ENCODE measurements around the gene BCL7B.
"Not testable (repeated sequence)": the region's sequence is repeated elsewhere in the genome, so short reads cannot be mapped to it uniquely, and the experiment has no call there.

The BCL7B gene

GRCh38 chr7:73557397-73558257 is at the start of gene BCL7B:
BCL7B (minus strand) TSS chr7:73557690; CDS start chr7:73557578, 112 bp downstream.
- DNase-seq (ENCODE audit: low spot score), result peak; percentile 97

GRCh38 chr7:73605601-73606220 is 48.2 kb upstream of the BCL7B start:
- no peak for DNase-seq (ENCODE audit: low spot score)

- DNase-seq (ENCODE audit: low spot score), result no peak
Measured at GRCh38 chr7:73602721-73603651, 45.5 kb upstream of the BCL7B start.

- DNase-seq (ENCODE audit: low spot score), result no peak
Measured at GRCh38 chr7:73599916-73600315, 42.4 kb upstream of the BCL7B start.

- no peak for DNase-seq (ENCODE audit: low spot score)
Measured at GRCh38 chr7:73599151-73599882, 41.8 kb upstream of the BCL7B start.

GRCh38 chr7:73597978-73598782 is 40.7 kb upstream of the BCL7B start:
- no peak for DNase-seq (ENCODE audit: low spot score)

- DNase-seq (ENCODE audit: low spot score), result no peak
Measured at GRCh38 chr7:73596191-73597065, 38.9 kb upstream of the BCL7B start.

- DNase-seq (ENCODE audit: low spot score), result no peak
Measured at GRCh38 chr7:73595358-73595757, 37.9 kb upstream of the BCL7B start.

GRCh38 chr7:73593207-73594045 is 35.9 kb upstream of the BCL7B start:
- no peak for DNase-seq (ENCODE audit: low spot score)

- no peak for DNase-seq (ENCODE audit: low spot score)
Measured at GRCh38 chr7:73586911-73587310, 29.4 kb upstream of the BCL7B start.

- no peak for DNase-seq (ENCODE audit: low spot score)
Measured at GRCh38 chr7:73585196-73585595, 27.7 kb upstream of the BCL7B start.

- DNase-seq (ENCODE audit: low spot score), result no peak
Measured at GRCh38 chr7:73582664-73583202, 25.2 kb upstream of the BCL7B start.

GRCh38 chr7:73581006-73581405 is 23.5 kb upstream of the BCL7B start:
- DNase-seq (ENCODE audit: low spot score), result not testable (repeated sequence)

- peak; percentile 97 for DNase-seq (ENCODE audit: low spot score)
Measured at GRCh38 chr7:73578342-73579128, 21.0 kb upstream of the BCL7B start, which contains the start of gene TBL2. TBL2 (minus strand) TSS chr7:73578579; CDS start chr7:73578549, 30 bp downstream.

- DNase-seq (ENCODE audit: low spot score), result no peak
Measured at GRCh38 chr7:73577627-73578341, 20.3 kb upstream of the BCL7B start.

- no peak for DNase-seq (ENCODE audit: low spot score)
Measured at GRCh38 chr7:73573791-73574190, 16.3 kb upstream of the BCL7B start.

- DNase-seq (ENCODE audit: low spot score), result no peak
Measured at GRCh38 chr7:73573276-73573675, 15.8 kb upstream of the BCL7B start.

Measured in hepatic stellate cell (primary cell).